H9 (cell line): Measurements from ENCODE around the gene GTF2A1L. TPM values are rescaled to one million over a fixed set of nuclear protein-coding genes. Genes with fewer than 3 reads are reported as not detected.

Experiments
- DNase-seq: peaks from one replicate; pipeline ENCODE4 v3.0.0-alpha.2; 2017
- H2AFZ ChIP-seq: one replicate; pipeline ENCODE4 v1.6.1; 2013; ENCODE audit warnings: mild to moderate bottlenecking, low read length, control low read depth, moderate library complexity
- H2AK5ac ChIP-seq: 2 replicates; pipeline ENCODE4 v1.6.1; 2013; ENCODE audit warnings: low read length, control low read depth, mixed read lengths; ENCODE audit not compliant: insufficient read length
- H2BK120ac ChIP-seq: one replicate; pipeline ENCODE4 v1.6.1; 2013; ENCODE audit warnings: low read depth, mild to moderate bottlenecking, low read length, control low read depth, inconsistent platforms; ENCODE audit not compliant: poor library complexity, severe bottlenecking
- H2BK12ac ChIP-seq: 2 replicates; pipeline ENCODE4 v1.6.1; 2013; ENCODE audit warnings: low read length, control low read depth, mixed read lengths, low read depth; ENCODE audit not compliant: insufficient read length
- H2BK15ac ChIP-seq: 2 replicates; pipeline ENCODE4 v1.6.1; 2013; ENCODE audit warnings: low read depth, low read length, control low read depth
- H2BK20ac ChIP-seq: one replicate; pipeline ENCODE4 v1.6.1; 2013; ENCODE audit warnings: low read depth, mild to moderate bottlenecking, low read length, control low read depth, inconsistent platforms; ENCODE audit not compliant: poor library complexity, severe bottlenecking
- H2BK5ac ChIP-seq: 2 replicates; pipeline ENCODE4 v1.6.1; 2013; ENCODE audit warnings: low read length, control low read depth, mixed read lengths; ENCODE audit not compliant: insufficient read length
- H3K14ac ChIP-seq: 2 replicates; pipeline ENCODE4 v1.6.1; 2013; ENCODE audit warnings: low read length, control low read depth; ENCODE audit not compliant: insufficient read depth
- H3K18ac ChIP-seq: 2 replicates; pipeline ENCODE4 v1.6.1; 2013; ENCODE audit warnings: low read depth, mild to moderate bottlenecking, mixed read lengths, low read length, control low read depth; ENCODE audit not compliant: insufficient read length
- H3K23ac ChIP-seq: 2 replicates; pipeline ENCODE4 v1.6.1; 2013; ENCODE audit warnings: low read length, control low read depth, mixed read lengths, low read depth; ENCODE audit not compliant: insufficient read length
- H3K23me2 ChIP-seq: 2 replicates; pipeline ENCODE4 v1.6.1; 2013; ENCODE audit warnings: low read depth, mild to moderate bottlenecking, mixed read lengths, low read length, control low read depth; ENCODE audit not compliant: insufficient read length, poor library complexity, severe bottlenecking
- H3K27ac ChIP-seq: 2 replicates; pipeline ENCODE4 v1.5.1; 2013; ENCODE audit warnings: low read length, control low read depth, mixed read lengths, low read depth; ENCODE audit not compliant: insufficient read length
- H3K27me3 ChIP-seq: 2 replicates; pipeline ENCODE4 v1.6.1; 2013; ENCODE audit warnings: low read length, control low read depth, inconsistent platforms; ENCODE audit not compliant: insufficient read depth
- H3K4ac ChIP-seq: 2 replicates; pipeline ENCODE4 v1.6.1; 2013; ENCODE audit warnings: low read depth, mild to moderate bottlenecking, control low read depth, inconsistent platforms, low read length, moderate library complexity
- H3K4me1 ChIP-seq: 2 replicates; pipeline ENCODE4 v1.6.1; 2013; ENCODE audit warnings: low read length, control low read depth, inconsistent platforms; ENCODE audit not compliant: insufficient read depth
- H3K4me2 ChIP-seq: 2 replicates; pipeline ENCODE4 v1.6.1; 2013; ENCODE audit warnings: low read length, control low read depth, mixed read lengths; ENCODE audit not compliant: insufficient read length, insufficient read depth
- H3K56ac ChIP-seq: 2 replicates; pipeline ENCODE4 v1.6.1; 2013; ENCODE audit warnings: low read depth, mild to moderate bottlenecking, mixed read lengths, low read length, control low read depth; ENCODE audit not compliant: insufficient read length
- H3K79me1 ChIP-seq: 2 replicates; pipeline ENCODE4 v1.6.1; 2013; ENCODE audit warnings: low read depth, mild to moderate bottlenecking, moderate library complexity, low read length, control low read depth, inconsistent platforms; ENCODE audit not compliant: insufficient read depth, poor library complexity, severe bottlenecking
- H3K79me2 ChIP-seq: 2 replicates; pipeline ENCODE4 v1.6.1; 2013; ENCODE audit warnings: low read length, control low read depth, inconsistent platforms; ENCODE audit not compliant: insufficient read depth
- H3K9ac ChIP-seq: 2 replicates; pipeline ENCODE4 v1.6.1; 2013; ENCODE audit warnings: low read length, control low read depth, mixed read lengths; ENCODE audit not compliant: insufficient read length; ENCODE audit errors: extremely low read depth
- H3K9me3 ChIP-seq: one replicate; pipeline ENCODE4 v1.6.1; 2013; ENCODE audit warnings: low read depth, low read length, inconsistent platforms; ENCODE audit not compliant: control insufficient read depth
- H3T11ph ChIP-seq: one replicate; pipeline ENCODE4 v1.6.1; 2013; ENCODE audit warnings: mild to moderate bottlenecking, low read length, control low read depth, inconsistent platforms
- H4K20me1 ChIP-seq: one replicate; pipeline ENCODE4 v1.6.1; 2013; ENCODE audit not compliant: control insufficient read depth, insufficient read length, insufficient read depth
- H4K5ac ChIP-seq: 2 replicates; pipeline ENCODE4 v1.6.1; 2013; ENCODE audit warnings: low read depth, mild to moderate bottlenecking, mixed read lengths, low read length, control low read depth; ENCODE audit not compliant: insufficient read length
- H4K8ac ChIP-seq: replicated peaks from 2 replicates; pipeline ENCODE4 v1.6.1; 2013; ENCODE audit warnings: low read length, control low read depth, mixed read lengths, low read depth; ENCODE audit not compliant: insufficient read length
- H4K91ac ChIP-seq: 2 replicates; pipeline ENCODE4 v1.6.1; 2013; ENCODE audit warnings: low read depth, mild to moderate bottlenecking, moderate library complexity, mixed read lengths, low read length, control low read depth; ENCODE audit not compliant: insufficient read length
- H3K27ac Mint-ChIP-seq, 3 experiments: 2 replicates in 2 of 3; 3 replicates in 1 of 3; pipeline ENCODE4 v1.8.0; 2020 to 2021; ENCODE audit warnings: mixed read lengths in 3 of 3, mild to moderate bottlenecking in 1 of 3, moderate library complexity in 1 of 3
- H3K27me3 Mint-ChIP-seq: 2 replicates; pipeline ENCODE4 v1.8.0; 2021; ENCODE audit warnings: low read depth, mild to moderate bottlenecking, moderate library complexity, mixed read lengths
- H3K36me3 Mint-ChIP-seq, 3 experiments: 2 replicates in 2 of 3; 3 replicates in 1 of 3; pipeline ENCODE4 v1.8.0; 2020 to 2021; ENCODE audit warnings: low read depth in 3 of 3, mixed read lengths in 3 of 3; ENCODE audit not compliant: insufficient read depth in 1 of 3
- H3K4me1 Mint-ChIP-seq, 2 experiments: 2 replicates each; pipeline ENCODE4 v1.8.0; 2020; ENCODE audit warnings: mixed read lengths in 2 of 2
- H3K4me3 Mint-ChIP-seq, 2 experiments: 2 replicates in 1 of 2; 3 replicates in 1 of 2; pipeline ENCODE4 v1.8.0; 2020 to 2021; ENCODE audit warnings: mild to moderate bottlenecking in 2 of 2, mixed read lengths in 2 of 2, moderate library complexity in 1 of 2
- H3K9me3 Mint-ChIP-seq, 2 experiments: 2 replicates in 1 of 2; 3 replicates in 1 of 2; pipeline ENCODE4 v1.8.0; 2020; ENCODE audit warnings: mild to moderate bottlenecking in 2 of 2, mixed read lengths in 2 of 2, moderate library complexity in 1 of 2
- CTCF ChIP-seq: fragments of 200-600 bp; sonication (generic); conservative IDR thresholded peaks from 3 replicates; pipeline ENCODE4 v1.8.0; 2021; ENCODE audit warnings: antibody characterized with exemption, mild to moderate bottlenecking
- total RNA-seq: library from RNA; stranded (reverse); gene quantifications from 2 replicates; pipeline ENCODE4 v1.2.1, GENCODE V29; 2021

Gene GTF2A1L
- total RNA-seq, 1 experiment from 2014 or later: not detected

GRCh38 chr2:48626047-48626446 lies 8.4 kb downstream of the GTF2A1L start:
- H3K27ac ChIP-seq: no peak overlapping the region
- H3T11ph ChIP-seq: no peak overlapping the region
- H3K9ac ChIP-seq: no peak overlapping the region
- no peaks in the 10 kb centered on the region; the same call in 1 of the 2 replicates for H3K27me3 Mint-ChIP-seq
- no peak overlapping the region for H2AFZ ChIP-seq
- no peak overlapping the region for H3K18ac ChIP-seq
- no peaks in the 10 kb centered on the region for H3K9me3 ChIP-seq
- no peak overlapping the region for H3K27ac Mint-ChIP-seq
- H2BK5ac ChIP-seq: no peak overlapping the region
- H2BK120ac ChIP-seq: no peak overlapping the region
- no peak overlapping the region for H3K4me2 ChIP-seq
- H2AK5ac ChIP-seq: no peak overlapping the region
- H2BK12ac ChIP-seq: no peak overlapping the region
- H4K20me1 ChIP-seq: no peaks in the 10 kb centered on the region
- no peak for TF ChIP-seq CTCF
- no peak overlapping the region for H3K56ac ChIP-seq
- H3K9me3 Mint-ChIP-seq: peaks cover 6 to 7% of the 10 kb centered on the region in 2 experiments
- no peaks in the 10 kb centered on the region for H3K4me1 Mint-ChIP-seq
- H4K5ac ChIP-seq: no peak overlapping the region
- no peaks in the 10 kb centered on the region for H3K4me1 ChIP-seq
- H3K23me2 ChIP-seq: no peaks in the 10 kb centered on the region
- H3K79me2 ChIP-seq: no peaks in the 10 kb centered on the region
- H4K8ac ChIP-seq: no peak overlapping the region
- no peak overlapping the region for H4K91ac ChIP-seq
- H3K4me3 Mint-ChIP-seq: no peak overlapping the region
- no peak overlapping the region for H3K14ac ChIP-seq
- peaks cover 0 to 6% (median 0%) of the 10 kb centered on the region in 3 experiments; a peak in 3 of 7 replicates for H3K36me3 Mint-ChIP-seq
- H3K4ac ChIP-seq: no peak overlapping the region
- DNase-seq: no peak
- no peaks in the 10 kb centered on the region for H3K27me3 ChIP-seq
- no peak overlapping the region for H3K23ac ChIP-seq
- no peak overlapping the region for H2BK15ac ChIP-seq
- H3K79me1 ChIP-seq: no peaks in the 10 kb centered on the region
- no peak overlapping the region for H2BK20ac ChIP-seq
